ENCODE data around the gene KRCC1.
"Not testable (repeated sequence)": the region's sequence is repeated elsewhere in the genome, so short reads cannot be mapped to it uniquely, and the experiment has no call there.

Gene KRCC1

GRCh38 chr2:88036606-88037005 lies 19.0 kb downstream of the KRCC1 start:
- no peak for DNase-seq

DNA sequence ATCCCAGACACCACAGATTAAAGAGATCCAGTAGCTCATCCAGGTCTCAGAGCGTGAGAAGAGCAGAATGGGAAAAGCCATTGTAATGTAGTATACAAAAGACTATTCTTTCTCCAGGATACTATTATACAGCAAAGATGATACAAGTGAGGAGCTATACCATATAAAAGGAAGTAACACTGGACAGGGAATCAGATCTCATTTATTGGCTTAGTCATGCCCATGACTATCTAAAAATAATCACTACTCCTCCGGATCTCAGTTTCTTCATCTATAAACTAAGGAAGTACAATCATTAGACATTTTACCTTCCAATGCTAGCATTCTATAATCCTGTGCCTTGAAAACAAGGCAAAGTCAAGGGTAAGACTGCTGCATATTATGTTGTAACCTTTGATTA lies 19.4 kb downstream of the KRCC1 start:
- no peak for DNase-seq

DNA sequence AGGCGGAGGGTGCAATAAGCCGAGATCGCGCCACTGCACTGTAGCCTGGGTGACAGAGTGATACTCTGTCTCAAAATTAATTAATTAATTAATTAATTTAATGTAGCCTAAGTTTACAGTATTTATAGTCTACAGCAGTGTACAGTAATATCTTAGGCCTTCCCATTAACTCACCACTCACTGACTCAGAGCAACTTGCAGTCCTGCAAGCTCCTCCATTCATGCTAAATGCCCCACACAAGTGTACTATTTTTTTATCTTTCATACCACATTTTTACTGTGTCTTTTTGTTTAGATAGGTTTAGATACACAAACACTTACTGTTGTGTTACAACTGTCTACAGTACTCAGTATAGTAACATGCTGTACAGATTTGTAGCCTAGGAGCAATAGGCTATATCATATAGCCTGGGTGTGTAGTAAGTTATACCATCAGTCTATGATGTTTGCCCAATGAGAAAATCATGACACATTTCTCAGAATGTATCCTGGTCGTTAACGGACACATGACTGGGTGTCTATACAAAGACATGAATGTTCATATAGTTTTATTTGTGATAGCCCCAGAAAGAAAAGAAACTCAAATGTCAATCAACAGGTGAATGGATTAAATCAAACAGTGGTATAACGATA lies 23.4 kb downstream of the KRCC1 start:
- no peak for DNase-seq

DNA sequence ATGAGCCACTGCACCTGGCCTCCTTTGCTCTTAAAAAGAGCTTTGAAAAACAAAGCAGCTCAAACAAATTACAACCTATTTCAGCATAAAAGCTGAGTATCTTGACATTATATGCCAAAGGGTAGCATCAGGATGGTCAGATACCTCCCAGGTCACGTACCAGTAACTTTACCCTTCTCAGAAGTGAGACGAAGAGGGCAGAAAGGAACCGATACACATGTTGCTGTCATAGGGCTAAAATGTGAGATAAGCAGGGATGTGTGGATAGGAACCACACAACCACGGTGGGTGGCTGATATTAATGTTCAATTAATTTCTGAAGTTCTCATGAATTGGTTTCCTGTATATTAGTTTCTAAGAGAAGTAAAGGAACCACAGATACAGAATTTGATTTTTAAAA lies 26.7 kb downstream of the KRCC1 start:
- DNase-seq: no peak

DNA sequence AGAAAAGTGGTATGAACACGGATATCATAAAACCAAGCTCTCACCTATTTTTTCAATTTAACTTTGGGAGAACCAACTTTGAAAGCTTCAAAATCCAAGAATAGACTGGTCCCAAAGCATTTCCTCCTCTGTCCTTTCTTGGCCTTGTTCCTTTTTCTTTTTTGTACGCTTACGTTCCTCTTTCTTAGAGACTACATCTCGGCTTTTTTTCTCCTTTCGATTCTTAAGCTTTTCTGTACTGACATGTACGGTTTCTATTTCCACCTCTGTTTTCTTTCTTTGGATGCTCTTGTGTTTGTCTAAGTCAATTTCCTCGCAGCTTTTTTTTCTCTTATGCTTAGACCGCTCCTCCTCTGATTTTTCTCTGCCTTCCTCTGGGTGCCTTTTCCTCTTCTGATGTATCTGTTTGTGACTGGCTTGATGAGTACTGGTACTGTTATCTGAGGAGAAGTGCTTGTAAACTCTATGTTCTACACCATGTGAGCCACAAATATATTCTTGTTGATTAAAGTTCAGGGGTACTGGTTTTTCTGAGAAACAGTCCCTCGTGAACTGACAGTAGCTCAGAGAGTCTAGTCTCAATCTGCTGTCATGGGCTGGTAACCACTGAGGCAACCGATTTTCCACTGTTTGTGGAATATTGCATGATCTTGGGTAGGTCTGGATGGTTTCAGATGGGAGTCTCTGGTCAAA lies 27.7 kb downstream of the KRCC1 start:
- no peak for DNase-seq

DNA sequence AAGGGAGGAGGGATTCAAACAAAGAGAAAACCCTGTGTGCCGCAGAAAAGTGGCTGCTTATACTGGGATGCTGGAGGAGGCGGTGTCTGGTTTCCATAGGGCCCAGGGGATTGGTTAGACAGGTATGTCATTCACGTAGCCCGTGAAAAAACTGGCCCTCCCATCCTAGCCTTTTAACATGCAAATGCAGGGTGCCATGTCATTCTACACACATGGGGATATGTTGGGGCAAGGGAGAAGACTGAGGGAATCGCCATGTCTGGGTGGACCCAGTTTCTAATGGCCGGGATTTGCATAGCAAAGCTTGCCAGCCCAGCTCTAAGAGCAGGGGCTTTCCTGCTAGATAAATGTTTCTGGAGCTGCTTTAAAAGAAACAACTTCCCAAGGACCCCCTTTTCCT lies 31.1 kb downstream of the KRCC1 start:
- no peak for DNase-seq

DNA sequence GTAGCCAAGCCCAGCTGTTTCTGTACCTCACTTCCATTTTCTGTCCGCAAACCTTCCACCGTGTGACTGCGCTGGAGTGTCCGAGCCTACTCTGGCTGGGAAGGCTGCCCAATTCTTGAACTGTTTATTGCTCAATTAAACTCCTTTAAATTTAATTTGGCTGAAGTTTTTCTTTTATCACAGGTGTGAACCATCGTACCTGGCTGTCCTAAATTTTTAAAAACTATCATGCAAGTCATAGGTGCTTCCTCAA lies 33.0 kb downstream of the KRCC1 start:
- no peak for DNase-seq

DNA sequence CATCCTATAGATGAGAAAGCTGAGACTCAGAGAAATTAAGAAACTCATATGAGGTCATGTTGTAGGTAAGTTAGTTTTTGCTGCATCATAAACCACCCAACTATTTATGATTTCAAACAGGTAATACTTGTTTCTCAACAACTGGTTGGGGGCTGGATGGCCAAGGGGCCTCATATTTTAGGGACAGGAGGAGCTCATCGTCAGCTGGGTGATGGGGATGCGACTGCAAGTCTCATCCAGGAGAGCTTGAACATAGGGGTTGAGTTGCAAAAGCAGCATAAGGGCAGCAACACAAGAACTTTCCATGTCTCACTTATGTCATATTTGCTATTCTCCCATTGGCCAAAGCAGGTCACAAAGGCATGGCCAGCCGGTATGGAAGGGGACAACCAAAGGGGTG lies 35.6 kb downstream of the KRCC1 start:
- DNase-seq: no peak

GRCh38 chr2:88018909-88019308 lies 36.7 kb downstream of the KRCC1 start:
- no peak for DNase-seq

- not testable (repeated sequence) for DNase-seq
Observed at GRCh38 chr2:88018077-88018805, 37.3 kb downstream of the KRCC1 start.

DNA sequence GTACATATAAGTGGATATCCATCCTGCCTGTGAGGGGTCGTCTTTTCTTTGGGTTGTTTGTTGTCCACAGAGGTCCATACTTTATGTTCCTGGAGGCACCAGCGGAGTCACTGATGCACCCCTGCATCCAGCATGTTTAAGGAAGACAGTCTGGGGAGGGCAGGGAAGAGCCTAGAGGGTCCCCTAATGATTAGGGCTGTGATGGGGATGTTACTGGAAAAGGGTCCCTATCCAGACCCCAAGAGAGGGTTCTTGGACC lies 37.9 kb downstream of the KRCC1 start:
- not testable (repeated sequence) for DNase-seq

DNA sequence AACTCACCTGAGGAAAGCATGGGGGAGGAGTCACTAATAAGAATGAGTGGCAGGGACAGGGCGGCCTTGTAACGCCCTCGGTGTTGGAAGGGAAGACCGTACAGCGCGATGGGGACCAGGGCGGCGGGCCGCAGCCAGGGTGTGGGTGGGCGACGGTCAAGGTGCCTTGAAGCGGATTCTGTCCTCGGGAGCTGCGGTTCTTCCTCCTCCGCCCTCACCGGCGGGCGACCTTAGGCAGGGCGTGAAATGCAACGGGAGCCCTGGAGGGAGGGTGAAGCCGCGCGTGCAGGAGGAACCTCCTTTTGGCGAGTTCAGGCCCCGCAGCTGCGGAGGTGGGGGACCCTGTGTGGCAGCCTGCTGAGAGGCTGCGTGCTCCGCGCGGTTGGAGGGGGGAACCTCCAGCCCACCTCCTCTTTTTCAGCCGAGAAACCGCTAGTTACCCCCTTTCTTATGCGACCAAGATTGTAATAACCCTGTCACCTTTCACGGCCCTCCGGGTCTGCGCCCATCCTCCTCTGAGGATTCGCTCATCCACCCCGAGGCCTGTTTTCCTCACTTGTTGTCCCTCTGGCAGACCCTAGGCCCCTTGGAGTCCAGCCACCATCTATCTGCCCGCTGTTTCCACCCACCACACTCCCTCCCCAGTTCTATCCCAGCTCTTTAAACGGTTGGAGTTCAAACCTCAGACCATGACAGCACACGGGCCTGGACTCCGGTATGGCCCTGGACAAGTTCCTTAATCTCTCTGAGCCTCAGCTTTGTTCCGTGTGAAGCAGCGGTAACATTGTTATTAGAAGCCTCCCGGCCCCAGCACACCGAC lies 38.4 kb downstream of the KRCC1 start:
- DNase-seq: peak; percentile 71

DNA sequence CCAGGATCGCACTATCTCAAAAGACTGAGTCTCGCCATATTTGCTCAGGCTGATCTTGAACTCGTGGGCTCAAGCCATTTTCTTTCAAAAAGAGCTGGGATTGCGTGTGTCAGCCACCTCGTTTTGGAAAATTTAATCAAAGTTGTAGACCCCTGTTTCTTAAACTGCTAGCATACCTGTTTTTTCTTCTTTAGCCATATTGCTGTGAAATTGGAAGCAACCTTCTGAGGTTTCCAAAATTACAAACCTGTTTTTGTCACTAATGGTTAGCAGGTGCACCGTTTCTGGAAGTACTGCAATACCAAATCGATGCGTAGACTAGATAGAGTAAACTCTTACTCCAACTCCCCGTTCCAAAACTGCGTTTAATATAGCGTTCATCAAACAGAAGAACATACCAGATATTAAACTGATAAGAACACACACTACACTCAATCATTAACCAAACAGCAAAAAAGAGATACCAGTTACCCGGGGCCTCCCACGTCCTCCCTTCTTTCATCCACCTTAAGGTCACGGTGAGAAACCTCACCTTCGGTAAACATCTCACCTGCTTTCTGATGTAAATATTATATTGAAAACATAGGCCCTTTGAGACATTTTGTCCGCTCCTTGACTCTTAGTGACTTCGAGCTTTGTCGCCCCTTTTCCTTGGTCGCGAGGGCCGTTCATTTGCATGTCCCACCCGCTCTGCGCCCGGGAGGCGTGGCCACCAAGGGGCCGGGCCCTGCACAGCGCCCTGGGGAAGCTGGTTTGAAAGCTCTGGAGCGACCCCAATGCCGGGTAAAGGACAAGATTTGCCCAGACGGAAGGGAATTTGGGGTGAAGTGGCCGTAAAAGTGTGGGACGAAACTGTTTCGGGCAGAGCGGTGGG lies 39.3 kb downstream of the KRCC1 start, which contains the start of gene RNU2-63P:
RNU2-63P (minus strand) TSS at position 462 of the 874 bp plus-strand sequence.
- DNase-seq: peak; percentile 81

- DNase-seq: no peak
Observed at GRCh38 chr2:88011011-88011410, 44.6 kb downstream of the KRCC1 start.

- no peak for DNase-seq
Observed at GRCh38 chr2:88010136-88010535, 45.4 kb downstream of the KRCC1 start.

DNA sequence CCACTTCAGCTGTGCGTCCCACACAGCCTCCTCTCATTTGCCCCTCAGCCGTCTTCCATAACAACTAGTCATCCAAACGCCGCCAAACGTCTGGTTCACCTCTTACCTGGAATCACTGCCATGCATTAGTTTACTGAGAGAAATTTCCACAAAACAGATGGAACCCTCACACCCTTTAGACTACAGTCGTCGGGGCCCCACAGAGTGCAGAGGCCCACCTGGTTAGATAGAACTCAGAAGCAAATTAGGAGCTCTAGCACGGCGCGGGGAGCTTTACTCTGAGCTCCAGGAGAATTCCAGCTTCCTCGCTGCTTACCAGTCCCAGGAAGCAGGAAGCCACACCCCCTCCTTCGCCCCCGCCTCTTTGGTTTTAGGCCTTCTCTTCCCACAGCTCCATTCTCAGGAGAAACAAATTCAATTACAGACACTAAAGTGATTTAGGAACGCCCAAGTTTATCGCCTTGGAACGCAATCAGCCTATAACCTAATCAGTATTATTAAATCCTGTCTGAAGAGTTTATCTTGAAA lies 48.6 kb downstream of the KRCC1 start:
- no peak for DNase-seq

DNA sequence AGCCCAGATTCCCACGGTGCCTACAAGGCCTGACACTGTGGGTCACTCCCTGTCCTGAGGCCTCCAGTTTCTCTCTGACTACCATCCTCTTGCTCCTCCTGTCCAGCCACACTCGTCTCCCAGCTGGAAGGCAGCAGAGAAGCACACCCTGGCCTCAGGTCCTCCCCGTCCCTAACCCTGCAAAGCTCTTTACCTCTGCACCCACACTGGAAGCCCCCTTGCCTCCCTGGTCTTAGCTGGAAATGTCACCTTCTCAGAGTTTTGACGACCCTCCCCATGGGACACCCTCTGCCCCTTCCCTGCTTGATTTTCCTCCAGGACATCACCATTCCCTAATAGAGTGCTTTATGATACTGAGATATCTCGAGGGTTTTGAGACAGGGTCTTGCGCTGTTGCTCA lies 49.8 kb downstream of the KRCC1 start:
- DNase-seq: no peak

- no peak for DNase-seq
Observed at GRCh38 chr2:88003074-88003755, 52.4 kb downstream of the KRCC1 start.

- DNase-seq: no peak
Observed at GRCh38 chr2:88002359-88002707, 53.2 kb downstream of the KRCC1 start.

DNA sequence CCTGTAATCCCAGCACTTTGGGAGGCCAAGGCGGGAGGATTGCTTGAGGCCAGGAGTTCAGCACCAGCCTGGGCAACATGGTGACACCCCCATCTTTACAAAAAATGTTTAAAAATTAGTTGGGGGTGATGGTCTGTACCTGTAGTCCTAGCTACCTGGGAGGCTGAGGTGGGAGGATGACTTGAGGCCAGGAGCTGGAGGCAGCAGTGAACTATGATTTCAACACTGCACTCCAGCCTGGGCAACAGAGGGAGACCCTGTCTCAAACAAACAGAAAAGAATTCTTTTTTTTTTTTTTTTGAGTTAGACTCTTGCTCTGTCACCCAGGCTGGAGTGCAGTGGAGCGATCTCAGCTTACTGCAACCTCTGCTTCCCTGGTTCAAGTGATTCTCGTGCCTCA lies 55.1 kb downstream of the KRCC1 start:
- DNase-seq: not testable (repeated sequence)

DNA sequence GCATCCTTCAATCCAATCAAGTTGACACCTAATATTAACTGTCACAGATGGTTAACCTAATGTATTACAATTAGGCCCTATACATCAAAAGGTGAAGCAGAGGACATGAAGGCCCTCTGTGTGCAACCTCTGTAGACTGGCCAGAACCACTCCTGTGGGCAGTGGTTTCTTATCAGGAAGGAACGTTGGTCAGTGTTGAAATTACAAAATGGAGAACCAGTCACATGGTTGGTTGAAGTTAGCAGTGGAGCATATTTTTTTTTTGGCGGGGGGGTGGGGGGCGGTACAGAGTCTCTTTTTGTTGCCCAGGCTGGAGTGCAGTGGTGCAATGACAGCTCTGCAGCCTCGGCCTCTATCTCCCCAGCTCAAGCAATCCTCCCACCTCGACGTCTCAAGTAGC lies 59.0 kb downstream of the KRCC1 start:
- no peak for DNase-seq

DNA sequence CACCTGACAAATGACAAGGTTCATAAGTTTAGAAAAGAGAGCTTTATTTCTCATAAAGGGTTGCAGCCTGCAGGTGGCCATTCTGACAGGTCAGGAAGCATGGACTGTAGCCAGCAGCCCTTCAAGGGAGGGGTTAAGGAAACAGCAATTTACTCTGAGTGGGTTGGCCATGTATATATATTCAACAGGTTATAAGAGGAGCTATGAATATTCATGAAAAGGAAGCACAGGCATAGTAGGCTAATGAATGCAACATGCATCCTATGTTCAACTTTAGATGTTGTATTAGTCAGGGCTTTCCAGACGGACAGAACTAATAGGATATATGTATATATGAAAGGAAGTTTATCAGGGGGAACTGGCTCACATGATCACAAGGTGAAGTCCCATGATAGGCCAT lies 59.8 kb downstream of the KRCC1 start:
- DNase-seq: no peak
